ENCODE results near the gene IFI35.
A peak's percentile ranks its signal among the peaks of the same experiment; 100 is the strongest.
"Not testable (repeated sequence)": the region's sequence is repeated elsewhere in the genome, so short reads cannot be mapped to it uniquely, and the experiment has no call there.

Gene IFI35

GRCh38 chr17:43006639-43007551 is at the start of gene IFI35:
IFI35 (plus strand) TSS chr17:43006784; CDS start chr17:43006948, 164 bp downstream.
- no peak for DNase-seq

- peak; percentile 92 for DNase-seq
Measured at GRCh38 chr17:42964161-42964932, 42.2 kb upstream of the IFI35 start, which contains the start of gene AARSD1. AARSD1 (minus strand) TSS chr17:42964454; CDS start chr17:42964440, 14 bp downstream.

- DNase-seq: no peak
Measured at GRCh38 chr17:42967925-42968324, 38.7 kb upstream of the IFI35 start.

- no peak for DNase-seq
Measured at GRCh38 chr17:42969001-42969581, 37.5 kb upstream of the IFI35 start.

- DNase-seq: no peak
Measured at GRCh38 chr17:42971589-42971988, 35.0 kb upstream of the IFI35 start.

- DNase-seq: not testable (repeated sequence)
Measured at GRCh38 chr17:42973323-42973722, 33.3 kb upstream of the IFI35 start.

GRCh38 chr17:42975265-42975664 is 31.3 kb upstream of the IFI35 start:
- DNase-seq: no peak

GRCh38 chr17:42975701-42976100 is 30.9 kb upstream of the IFI35 start:
- not testable (repeated sequence) for DNase-seq

GRCh38 chr17:42979511-42980273 is 26.9 kb upstream of the IFI35 start, which contains the start of gene PTGES3L:
PTGES3L (minus strand) TSS chr17:42980080; CDS start chr17:42980053, 27 bp downstream.
- peak; percentile 73 for DNase-seq

GRCh38 chr17:42980274-42980765 is 26.3 kb upstream of the IFI35 start, which contains the start of gene RUNDC1:
RUNDC1 (plus strand) TSS chr17:42980565; CDS start chr17:42980577, 12 bp downstream.
- DNase-seq: peak; percentile 77

- DNase-seq: peak; percentile 27
Measured at GRCh38 chr17:42980766-42981397, 25.7 kb upstream of the IFI35 start.

- DNase-seq: no peak
Measured at GRCh38 chr17:42982266-42982665, 24.3 kb upstream of the IFI35 start.

- DNase-seq: no peak
Measured at GRCh38 chr17:42985225-42985624, 21.4 kb upstream of the IFI35 start.

- DNase-seq: no peak
Measured at GRCh38 chr17:42989141-42989540, 17.4 kb upstream of the IFI35 start.

GRCh38 chr17:42989726-42990652 is 16.6 kb upstream of the IFI35 start:
- no peak for DNase-seq

GRCh38 chr17:42991471-42991870 is 15.1 kb upstream of the IFI35 start:
- no peak for DNase-seq

GRCh38 chr17:42992872-42993271 is 13.7 kb upstream of the IFI35 start:
- no peak for DNase-seq

- DNase-seq: not testable (repeated sequence)
Measured at GRCh38 chr17:42993913-42994312, 12.7 kb upstream of the IFI35 start.

GRCh38 chr17:42997390-42997983 is 9.1 kb upstream of the IFI35 start:
- DNase-seq: peak; percentile 64

Measured in NCI-H510A treated with DMSO at 0.1 percent for 48 hours (cell line).